Activated gamma-delta T cell treated with anti-CD3 and anti-CD28 coated beads, Interleukin-2, amount 50 U/mL, for 16 hours (primary cell): ENCODE data around the gene RREB1.

ENCODE experiments used
- DNase-seq: peaks from one replicate; pipeline ENCODE4 v3.0.0-alpha.2; 2020; ENCODE audit warnings: low read depth

RREB1 gene

GRCh38 chr6:7195339-7196018, 87.7 kb downstream of the RREB1 start:
- DNase-seq = no peak

- DNase-seq = no peak
Measured at GRCh38 chr6:7196019-7196402, 88.2 kb downstream of the RREB1 start.

GRCh38 chr6:7196685-7197283, 89.0 kb downstream of the RREB1 start:
- no peak for DNase-seq

GRCh38 chr6:7197747-7198146, 90.0 kb downstream of the RREB1 start:
- DNase-seq = no peak

- no peak for DNase-seq
Measured at GRCh38 chr6:7198833-7199800, 91.4 kb downstream of the RREB1 start.

- no peak for DNase-seq
Measured at GRCh38 chr6:7200598-7201443, 93.1 kb downstream of the RREB1 start.

- no peak for DNase-seq
Measured at GRCh38 chr6:7201444-7201731, 93.6 kb downstream of the RREB1 start.

GRCh38 chr6:7201732-7202541, 94.2 kb downstream of the RREB1 start:
- no peak for DNase-seq

- DNase-seq = no peak
Measured at GRCh38 chr6:7202950-7203349, 95.2 kb downstream of the RREB1 start.

GRCh38 chr6:7203939-7204338, 96.2 kb downstream of the RREB1 start:
- no peak for DNase-seq

- DNase-seq = no peak
Measured at GRCh38 chr6:7204726-7205125, 97.0 kb downstream of the RREB1 start.

- DNase-seq = no peak
Measured at GRCh38 chr6:7207720-7208119, 100.0 kb downstream of the RREB1 start.

- DNase-seq = no peak
Measured at GRCh38 chr6:7213416-7213815, 105.7 kb downstream of the RREB1 start.

GRCh38 chr6:7214468-7214867, 106.7 kb downstream of the RREB1 start:
- DNase-seq = no peak

- no peak for DNase-seq
Measured at GRCh38 chr6:7215131-7215530, 107.4 kb downstream of the RREB1 start.

GRCh38 chr6:7215798-7216231, 108.1 kb downstream of the RREB1 start:
- no peak for DNase-seq

GRCh38 chr6:7216941-7217621, 109.3 kb downstream of the RREB1 start:
- DNase-seq = no peak

GRCh38 chr6:7218406-7218988, 110.7 kb downstream of the RREB1 start:
- DNase-seq = no peak

- DNase-seq = no peak
Measured at GRCh38 chr6:7219310-7219709, 111.5 kb downstream of the RREB1 start.

GRCh38 chr6:7222197-7222596, 114.4 kb downstream of the RREB1 start:
- DNase-seq = no peak
